ENCODE data around the gene UBAP1L. TPM values are rescaled to one million over a fixed set of nuclear protein-coding genes. Genes with fewer than 3 reads are reported as not detected.

Gene UBAP1L
- total and polyA plus RNA-seq, 2 donors (not counting 3 experiments of a cell fraction or from before 2014, with no cell fraction given): 1.9 to 5.0 TPM

DNA sequence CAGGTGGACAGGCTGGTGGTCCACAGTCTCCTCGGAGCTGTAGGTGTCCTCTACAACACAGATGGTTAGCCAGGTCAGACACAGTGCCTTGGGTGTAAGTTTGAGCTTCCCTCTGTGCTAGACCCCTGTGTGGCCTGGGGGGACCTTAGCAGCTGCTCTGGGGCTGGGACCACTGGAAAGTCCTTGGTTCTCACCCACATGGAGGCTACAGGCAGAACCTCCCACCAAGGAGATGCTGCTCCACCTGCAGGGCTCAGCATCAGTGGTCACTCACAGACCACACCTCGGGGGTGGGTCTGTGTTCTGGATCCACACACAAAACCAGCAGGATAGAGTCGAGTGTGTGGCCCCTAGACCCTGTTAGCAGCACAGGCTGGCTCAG, 55.6 kb downstream of the UBAP1L start:
- no peak for DNase-seq (ENCODE audit: low read depth, low spot score)
- H3K36me3 ChIP-seq (ENCODE audit: control insufficient read depth in 2 of 2, extremely low read depth in 1 of 2, insufficient read depth in 2 of 2, low read length in 2 of 2): no peaks in the 10 kb centered on the region
- H2AFZ ChIP-seq (ENCODE audit: low read depth, low read length): no peak overlapping the region
- no peaks in the 10 kb centered on the region for H3K9me1 ChIP-seq (replicated peaks; ENCODE audit: control insufficient read depth, extremely low read depth, insufficient read depth, low read length)
- H3K4me3 ChIP-seq (replicated peaks in 1 of 3; ENCODE audit: insufficient read depth in 1 of 3, low read depth in 1 of 3, low read length in 3 of 3): no peak overlapping the region
- H3K79me2 ChIP-seq (ENCODE audit: control insufficient read depth, insufficient read depth, low read length): no peaks in the 10 kb centered on the region
- intact Hi-C loops (cut with micrococcal nuclease): no loop called here
- no peaks in the 10 kb centered on the region for H3K9me3 ChIP-seq (replicated peaks; ENCODE audit: control insufficient read depth, insufficient read depth, low read length)
- H3K27ac ChIP-seq (ENCODE audit: insufficient read depth, low read depth, low read length): no peak overlapping the region
- H4K20me1 ChIP-seq (replicated peaks; ENCODE audit: control insufficient read depth, extremely low read depth, insufficient read depth, low read length): no peaks in the 10 kb centered on the region
- FAIRE-seq: no peak
- ChIA-PET POLR2A (no interaction called here), CTCF (interaction anchor here (0.8 to 1.4 kb wide), 4 partner anchors 24 to 211 kb away, joined by 3 to 6 read pairs (median 4); no protein-coding TSS in a partner anchor)
- no TSS peak for BruUV-seq (replicated peaks)
- no peak for TF ChIP-seq JUN (IDR thresholded peaks at IDR 0.05; ENCODE audit: borderline replicate concordance, insufficient read depth, insufficient read length, low read depth)
- dilution Hi-C loops (cut with MboI; ENCODE audit: extremely low pct_ligation_motif_present, low sequenced_read_pairs): no loop called here
- no peaks in the 10 kb centered on the region for H3K4me1 ChIP-seq (ENCODE audit: control insufficient read depth, extremely low read depth, insufficient read depth, low read length)
- no peak overlapping the region for H3K9ac ChIP-seq (replicated peaks; ENCODE audit: extremely low read depth, insufficient read depth, low read length)
- no peak overlapping the region for H3K4me2 ChIP-seq (ENCODE audit: insufficient read depth, low read length)
- H3K27me3 ChIP-seq (ENCODE audit: control insufficient read depth in 2 of 2, insufficient read depth in 2 of 2, low read length in 2 of 2): peaks cover 0 to 3% of the 10 kb centered on the region in 2 experiments

GRCh38 chr15:65058394-65059368, 56.3 kb downstream of the UBAP1L start:
- Histone ChIP-seq H3K9me3 (replicated peaks; ENCODE audit: control insufficient read depth, insufficient read depth, low read length) (no peaks in the 10 kb centered on the region), H3K4me3 (replicated peaks in 1 of 3; ENCODE audit: insufficient read depth in 1 of 3, low read depth in 1 of 3, low read length in 3 of 3) (no peak overlapping the region), H3K9ac (replicated peaks; ENCODE audit: extremely low read depth, insufficient read depth, low read length) (no peak overlapping the region), H3K79me2 (ENCODE audit: control insufficient read depth, insufficient read depth, low read length) (no peaks in the 10 kb centered on the region), H3K36me3 (ENCODE audit: control insufficient read depth in 2 of 2, extremely low read depth in 1 of 2, insufficient read depth in 2 of 2, low read length in 2 of 2) (no peaks in the 10 kb centered on the region), H3K27ac (ENCODE audit: insufficient read depth, low read depth, low read length) (no peak overlapping the region), H3K4me2 (ENCODE audit: insufficient read depth, low read length) (no peak overlapping the region), H4K20me1 (replicated peaks; ENCODE audit: control insufficient read depth, extremely low read depth, insufficient read depth, low read length) (no peaks in the 10 kb centered on the region), H3K27me3 (ENCODE audit: control insufficient read depth in 2 of 2, insufficient read depth in 2 of 2, low read length in 2 of 2) (no peaks in the 10 kb centered on the region), H3K9me1 (replicated peaks; ENCODE audit: control insufficient read depth, extremely low read depth, insufficient read depth, low read length) (no peaks in the 10 kb centered on the region), H3K4me1 (ENCODE audit: control insufficient read depth, extremely low read depth, insufficient read depth, low read length) (no peaks in the 10 kb centered on the region), H2AFZ (ENCODE audit: low read depth, low read length) (no peak overlapping the region)
- DNase-seq (ENCODE audit: low read depth, low spot score) (no peak), FAIRE-seq (no peak)
- POLR2A ChIA-PET: no interaction called here
- dilution Hi-C loops (cut with MboI; ENCODE audit: extremely low pct_ligation_motif_present, low sequenced_read_pairs): no loop called here
- intact Hi-C loops (cut with micrococcal nuclease): no loop called here
- BruUV-seq (replicated peaks): no TSS peak
- CTCF ChIA-PET: interaction anchor here (0.8 to 1.4 kb wide), 3 partner anchors 24 to 212 kb away, joined by 3 to 6 read pairs (median 4); no protein-coding TSS in a partner anchor
- TF ChIP-seq, protein P1, sequence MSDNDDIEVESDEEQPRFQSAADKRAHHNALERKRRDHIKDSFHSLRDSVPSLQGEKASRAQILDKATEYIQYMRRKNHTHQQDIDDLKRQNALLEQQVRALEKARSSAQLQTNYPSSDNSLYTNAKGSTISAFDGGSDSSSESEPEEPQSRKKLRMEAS (IDR thresholded peaks at IDR 0.05; ENCODE audit: insufficient read depth, insufficient read length): no peak
- TF ChIP-seq MYC (IDR thresholded peaks at IDR 0.05; ENCODE audit: low read depth, low read length): no peak
- no peak for TF ChIP-seq FOS (IDR thresholded peaks at IDR 0.05; ENCODE audit: borderline replicate concordance, insufficient read depth, low read length)
- no peak for TF ChIP-seq JUN (IDR thresholded peaks at IDR 0.05; ENCODE audit: borderline replicate concordance, insufficient read depth, insufficient read length, low read depth)
- TF ChIP-seq GATA2 (IDR thresholded peaks at IDR 0.05; ENCODE audit: insufficient read depth, insufficient read length, low read depth, low read length): no peak
- TF ChIP-seq POLR2A (IDR thresholded peaks at IDR 0.05; ENCODE audit: low read depth, low read length): no peak
- TF ChIP-seq EZH2 (IDR thresholded peaks at IDR 0.05; ENCODE audit: borderline replicate concordance, low read depth, low read length, severe bottlenecking): no peak
- TF ChIP-seq POLR2AphosphoS5 (IDR thresholded peaks at IDR 0.05; ENCODE audit: insufficient read depth, low read depth, low read length): no peak
- TF ChIP-seq CTCF (IDR thresholded peaks at IDR 0.05; ENCODE audit: extremely low read depth in 1 of 2, insufficient read depth in 1 of 2, low read depth in 1 of 2, low read length in 2 of 2): no peak
